ENCODE measurements around the gene CACYBP. TPM values are rescaled to one million over a fixed set of nuclear protein-coding genes. Genes with fewer than 3 reads are reported as not detected.

CACYBP gene
- total and polyA plus RNA-seq, 2 of the 8 experiments (the other 6 are each of a cell fraction or from before 2014, with no cell fraction given): 28.3 to 247 TPM

DNA sequence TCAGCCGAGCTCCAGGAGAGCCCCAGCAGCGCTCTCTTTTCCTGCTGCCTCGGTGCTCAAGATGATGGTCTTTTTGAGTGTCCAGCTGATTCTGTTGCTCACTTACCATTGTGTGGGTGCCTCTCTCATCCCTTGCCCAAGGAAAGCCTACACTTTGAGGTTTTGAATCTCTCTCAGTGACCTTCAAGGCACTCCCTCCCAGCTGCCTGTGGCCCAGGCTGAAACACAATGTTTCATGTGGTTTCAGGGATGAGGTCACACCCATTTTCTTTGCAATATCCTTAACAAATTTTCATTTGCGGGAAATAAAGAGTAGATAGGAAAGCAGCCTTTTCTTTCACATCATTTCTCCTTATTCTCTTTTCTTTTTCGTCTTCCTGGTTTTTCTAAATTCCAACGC is 36.1 kb downstream of the CACYBP start (continued):
- no peak for TF ChIP-seq GABPA (IDR thresholded peaks at IDR 0.05; ENCODE audit: borderline replicate concordance, insufficient read depth, low read length)
- TF ChIP-seq, protein P1, sequence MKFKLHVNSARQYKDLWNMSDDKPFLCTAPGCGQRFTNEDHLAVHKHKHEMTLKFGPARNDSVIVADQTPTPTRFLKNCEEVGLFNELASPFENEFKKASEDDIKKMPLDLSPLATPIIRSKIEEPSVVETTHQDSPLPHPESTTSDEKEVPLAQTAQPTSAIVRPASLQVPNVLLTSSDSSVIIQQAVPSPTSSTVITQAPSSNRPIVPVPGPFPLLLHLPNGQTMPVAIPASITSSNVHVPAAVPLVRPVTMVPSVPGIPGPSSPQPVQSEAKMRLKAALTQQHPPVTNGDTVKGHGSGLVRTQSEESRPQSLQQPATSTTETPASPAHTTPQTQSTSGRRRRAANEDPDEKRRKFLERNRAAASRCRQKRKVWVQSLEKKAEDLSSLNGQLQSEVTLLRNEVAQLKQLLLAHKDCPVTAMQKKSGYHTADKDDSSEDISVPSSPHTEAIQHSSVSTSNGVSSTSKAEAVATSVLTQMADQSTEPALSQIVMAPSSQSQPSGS (IDR thresholded peaks at IDR 0.05; ENCODE audit: low read length): no peak
- TF ChIP-seq GTF2F1 (IDR thresholded peaks at IDR 0.05; ENCODE audit: borderline replicate concordance, low read depth, low read length): no peak
- TF ChIP-seq SRF (IDR thresholded peaks at IDR 0.05; ENCODE audit: low read depth, low read length): no peak
